Measurements from ENCODE around the gene GPRC5D.

DNA sequence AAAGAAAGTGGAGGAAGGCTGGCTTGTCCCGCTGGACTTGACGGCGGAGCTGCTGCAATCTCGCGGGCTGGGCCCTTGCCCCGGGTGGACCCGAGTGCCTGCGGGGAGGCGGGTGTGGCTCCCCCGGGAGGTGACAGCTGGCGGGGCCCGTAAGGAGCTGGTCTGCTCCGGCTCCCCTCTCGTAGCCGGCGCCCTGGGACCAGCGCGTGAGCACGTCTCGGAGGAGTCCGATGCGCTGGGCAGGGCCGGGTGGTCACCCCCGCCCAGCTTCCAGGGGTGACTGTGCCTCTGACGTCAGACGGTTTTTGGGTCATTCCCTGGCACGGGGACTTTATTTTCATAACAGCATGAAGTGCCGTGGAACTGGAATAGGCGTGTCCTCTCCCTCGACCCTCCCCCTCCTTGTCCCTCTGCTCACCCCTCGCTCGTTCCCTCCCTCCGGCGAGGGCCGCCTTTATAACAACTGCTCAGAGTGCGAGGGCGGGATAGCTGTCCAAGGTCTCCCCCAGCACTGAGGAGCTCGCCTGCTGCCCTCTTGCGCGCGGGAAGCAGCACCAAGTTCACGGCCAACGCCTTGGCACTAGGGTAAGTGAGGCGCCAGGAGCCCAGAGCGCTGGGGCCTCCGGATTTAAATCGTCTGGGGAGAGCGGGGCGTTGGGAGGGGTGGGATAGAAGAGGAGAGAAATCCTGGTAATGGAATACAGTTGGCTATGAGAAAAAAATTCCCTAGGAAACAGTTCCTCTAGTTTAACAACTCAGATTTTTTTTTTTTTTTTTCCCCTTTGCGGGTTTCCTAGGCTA is 60.7 kb downstream of the GPRC5D start, which contains the start of gene GPRC5A:
- TF ChIP-seq, protein P1, sequence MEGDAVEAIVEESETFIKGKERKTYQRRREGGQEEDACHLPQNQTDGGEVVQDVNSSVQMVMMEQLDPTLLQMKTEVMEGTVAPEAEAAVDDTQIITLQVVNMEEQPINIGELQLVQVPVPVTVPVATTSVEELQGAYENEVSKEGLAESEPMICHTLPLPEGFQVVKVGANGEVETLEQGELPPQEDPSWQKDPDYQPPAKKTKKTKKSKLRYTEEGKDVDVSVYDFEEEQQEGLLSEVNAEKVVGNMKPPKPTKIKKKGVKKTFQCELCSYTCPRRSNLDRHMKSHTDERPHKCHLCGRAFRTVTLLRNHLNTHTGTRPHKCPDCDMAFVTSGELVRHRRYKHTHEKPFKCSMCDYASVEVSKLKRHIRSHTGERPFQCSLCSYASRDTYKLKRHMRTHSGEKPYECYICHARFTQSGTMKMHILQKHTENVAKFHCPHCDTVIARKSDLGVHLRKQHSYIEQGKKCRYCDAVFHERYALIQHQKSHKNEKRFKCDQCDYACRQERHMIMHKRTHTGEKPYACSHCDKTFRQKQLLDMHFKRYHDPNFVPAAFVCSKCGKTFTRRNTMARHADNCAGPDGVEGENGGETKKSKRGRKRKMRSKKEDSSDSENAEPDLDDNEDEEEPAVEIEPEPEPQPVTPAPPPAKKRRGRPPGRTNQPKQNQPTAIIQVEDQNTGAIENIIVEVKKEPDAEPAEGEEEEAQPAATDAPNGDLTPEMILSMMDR (IDR thresholded peaks at IDR 0.05) = peak; percentile 25; the same call in 1 of the 2 replicates
- TF ChIP-seq ZFX (IDR thresholded peaks at IDR 0.05; ENCODE audit: borderline replicate concordance) = no peak
